Ramos (cell line): ENCODE data around the gene SMYD5.

ENCODE experiments used
- in situ Hi-C: fragments of 300-500 bp; cut with MboI; formaldehyde crosslinking; loops from one replicate; pipeline ENCODE4 v1.14.3; 2022; ENCODE audit warnings: low sequenced_read_pairs; ENCODE audit not compliant: unreplicated experiment

Gene SMYD5

DNA sequence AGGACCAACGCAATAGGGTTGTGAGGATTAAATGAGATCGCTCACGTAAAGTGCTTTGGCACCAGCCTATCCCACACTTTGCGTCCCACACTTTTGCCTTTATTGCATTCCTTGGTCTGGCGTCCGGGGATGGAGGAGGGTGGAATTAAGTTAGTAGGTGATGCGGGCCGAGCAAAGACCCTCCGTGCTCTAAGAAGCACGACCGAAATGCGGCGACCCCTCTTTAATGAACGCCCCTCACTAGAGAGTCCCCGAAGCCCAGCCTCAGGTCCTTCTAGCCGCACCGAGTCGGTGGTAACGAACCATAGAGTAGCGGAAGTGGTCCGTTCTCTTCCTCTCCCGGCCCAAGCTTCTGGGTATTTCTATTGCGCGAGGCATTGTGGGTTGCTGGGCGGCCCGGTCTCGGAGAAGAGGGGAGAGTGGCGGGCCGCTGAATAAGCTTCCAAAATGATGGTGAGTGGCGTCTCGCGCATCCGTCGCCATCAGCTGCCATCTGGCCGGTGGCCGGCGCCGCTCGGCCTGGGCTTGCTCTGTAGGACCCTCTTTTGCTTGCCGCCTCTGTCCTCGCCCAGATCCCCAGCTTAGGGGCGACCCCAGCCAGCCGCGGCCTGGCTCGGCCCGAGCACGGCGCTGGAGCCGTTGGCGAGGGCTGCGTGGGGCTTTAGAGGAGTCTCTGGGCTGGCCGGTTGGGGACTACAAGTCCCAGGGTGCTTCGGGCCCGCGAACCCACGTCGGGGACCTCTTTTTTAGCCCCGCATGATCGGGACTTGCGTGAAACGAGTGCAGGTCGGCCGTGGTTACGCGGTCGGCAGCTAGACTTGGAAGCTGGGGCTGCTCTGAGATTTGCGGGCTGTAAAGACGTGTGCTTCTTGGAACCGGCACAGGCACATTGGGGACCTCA lies 20.1 kb downstream of the SMYD5 start, which contains the start of gene CCT7:
Gene CCT7, plus strand, starts transcription at position 377 of the 901 bp plus-strand sequence. Its CDS starts 71 bp downstream, at position 448.
- in situ Hi-C loops = loop anchor here (25.0 kb wide), 1 partner anchor 953 kb away; the partner anchor contains the start of genes MOB1A and MTHFD2

DNA sequence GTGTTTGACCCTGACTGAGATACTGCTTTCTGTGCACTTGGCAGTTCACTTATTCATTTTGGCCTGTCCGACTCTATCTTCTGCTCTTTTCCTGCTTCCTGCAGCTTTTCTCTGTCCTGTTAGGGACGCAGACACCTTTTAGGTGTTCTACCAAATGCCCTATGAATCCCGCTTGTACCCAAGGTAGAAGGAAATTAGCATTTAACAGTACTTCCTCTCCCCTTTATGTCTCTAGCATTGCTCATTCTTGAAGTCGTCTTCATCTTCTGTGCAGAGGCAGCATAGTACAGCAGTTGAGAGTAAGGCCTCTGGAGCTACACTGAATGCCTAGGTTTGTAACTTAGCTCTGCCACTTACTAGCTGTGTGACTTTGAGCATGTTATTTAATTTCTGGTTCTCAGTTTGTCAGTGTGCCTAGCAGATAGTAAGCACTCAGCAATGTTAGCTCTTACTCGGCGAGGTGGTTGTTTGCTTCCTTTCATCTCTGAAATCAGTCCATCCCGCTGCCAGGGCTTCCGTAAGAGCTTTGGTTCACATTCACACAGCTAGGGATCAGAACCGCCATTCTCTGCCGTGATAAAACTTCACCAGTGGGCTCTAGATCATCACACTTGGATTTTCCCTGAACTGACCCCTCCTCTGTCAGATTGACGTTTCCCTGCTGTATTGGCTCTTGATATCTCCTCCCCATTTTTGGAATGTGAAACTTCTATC lies 21.4 kb downstream of the SMYD5 start:
- in situ Hi-C loops = loop anchor here (25.0 kb wide), 1 partner anchor 952 kb away; the partner anchor contains the start of genes MOB1A and MTHFD2

GRCh38 chr2:73237168-73237567 lies 23.1 kb downstream of the SMYD5 start:
- in situ Hi-C loops = loop anchor here (25.0 kb wide), 1 partner anchor 950 kb away; the partner anchor contains the start of genes MOB1A and MTHFD2

DNA sequence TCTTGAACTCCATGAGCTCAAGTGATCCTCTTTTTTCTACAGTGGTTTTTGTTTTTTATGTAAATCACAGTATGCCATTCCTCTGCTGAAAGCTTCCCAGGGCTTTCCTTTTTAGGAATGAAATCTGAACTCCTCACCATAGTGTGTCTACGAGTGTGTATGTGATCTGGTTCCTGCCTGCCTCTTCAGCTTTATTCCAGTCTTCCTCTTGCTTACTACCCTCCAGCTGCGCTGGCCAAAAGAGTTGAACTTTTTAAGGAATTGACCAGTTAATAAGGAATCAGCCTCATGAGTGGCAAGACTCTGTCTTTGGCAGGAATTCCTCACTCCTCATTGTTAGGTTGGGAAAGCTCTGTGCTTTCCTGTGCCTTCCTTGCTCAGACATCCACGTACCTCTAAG lies 24.1 kb downstream of the SMYD5 start:
- in situ Hi-C loops = loop anchor here (25.0 kb wide), 1 partner anchor 949 kb away; the partner anchor contains the start of genes MOB1A and MTHFD2

DNA sequence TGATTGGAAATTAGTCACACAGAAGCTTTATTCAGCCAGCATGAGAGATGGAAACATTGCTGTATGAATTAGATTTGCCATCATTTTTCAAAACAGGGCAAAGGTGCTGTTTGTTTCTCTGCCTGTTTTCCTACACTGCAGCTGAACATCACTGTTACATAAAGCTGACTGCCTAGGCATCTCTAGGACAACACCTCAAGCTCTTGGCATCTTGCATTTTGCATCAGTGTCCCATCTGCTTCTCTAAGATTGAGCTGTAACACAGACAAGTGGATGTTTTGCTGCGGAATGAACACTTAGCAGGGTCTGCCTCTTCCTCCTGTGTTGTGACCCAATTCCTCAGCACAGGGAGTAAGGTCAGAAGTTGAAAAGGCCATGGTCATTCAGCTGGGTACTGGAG lies 24.9 kb downstream of the SMYD5 start:
- in situ Hi-C loops = loop anchor here (25.0 kb wide), 1 partner anchor 948 kb away; the partner anchor contains the start of genes MOB1A and MTHFD2

GRCh38 chr2:73239776-73240175 lies 25.7 kb downstream of the SMYD5 start:
- in situ Hi-C loops = loop anchor here (25.0 kb wide), 1 partner anchor 948 kb away; the partner anchor contains the start of genes MOB1A and MTHFD2

- in situ Hi-C loops = loop anchor here (25.0 kb wide), 1 partner anchor 943 kb away; the partner anchor contains the start of genes MOB1A and MTHFD2
Measured at GRCh38 chr2:73243884-73244570, 30.0 kb downstream of the SMYD5 start.

GRCh38 chr2:73244580-73244979 lies 30.5 kb downstream of the SMYD5 start:
- in situ Hi-C loops = loop anchor here (25.0 kb wide), 1 partner anchor 943 kb away; the partner anchor contains the start of genes MOB1A and MTHFD2

GRCh38 chr2:73246850-73247249 lies 32.8 kb downstream of the SMYD5 start:
- in situ Hi-C loops = loop anchor here (25.0 kb wide), 1 partner anchor 940 kb away; the partner anchor contains the start of genes MOB1A and MTHFD2

GRCh38 chr2:73249636-73250035 lies 35.6 kb downstream of the SMYD5 start:
- in situ Hi-C loops = loop anchor here (25.0 kb wide), 1 partner anchor 938 kb away; the partner anchor contains the start of genes MOB1A and MTHFD2

DNA sequence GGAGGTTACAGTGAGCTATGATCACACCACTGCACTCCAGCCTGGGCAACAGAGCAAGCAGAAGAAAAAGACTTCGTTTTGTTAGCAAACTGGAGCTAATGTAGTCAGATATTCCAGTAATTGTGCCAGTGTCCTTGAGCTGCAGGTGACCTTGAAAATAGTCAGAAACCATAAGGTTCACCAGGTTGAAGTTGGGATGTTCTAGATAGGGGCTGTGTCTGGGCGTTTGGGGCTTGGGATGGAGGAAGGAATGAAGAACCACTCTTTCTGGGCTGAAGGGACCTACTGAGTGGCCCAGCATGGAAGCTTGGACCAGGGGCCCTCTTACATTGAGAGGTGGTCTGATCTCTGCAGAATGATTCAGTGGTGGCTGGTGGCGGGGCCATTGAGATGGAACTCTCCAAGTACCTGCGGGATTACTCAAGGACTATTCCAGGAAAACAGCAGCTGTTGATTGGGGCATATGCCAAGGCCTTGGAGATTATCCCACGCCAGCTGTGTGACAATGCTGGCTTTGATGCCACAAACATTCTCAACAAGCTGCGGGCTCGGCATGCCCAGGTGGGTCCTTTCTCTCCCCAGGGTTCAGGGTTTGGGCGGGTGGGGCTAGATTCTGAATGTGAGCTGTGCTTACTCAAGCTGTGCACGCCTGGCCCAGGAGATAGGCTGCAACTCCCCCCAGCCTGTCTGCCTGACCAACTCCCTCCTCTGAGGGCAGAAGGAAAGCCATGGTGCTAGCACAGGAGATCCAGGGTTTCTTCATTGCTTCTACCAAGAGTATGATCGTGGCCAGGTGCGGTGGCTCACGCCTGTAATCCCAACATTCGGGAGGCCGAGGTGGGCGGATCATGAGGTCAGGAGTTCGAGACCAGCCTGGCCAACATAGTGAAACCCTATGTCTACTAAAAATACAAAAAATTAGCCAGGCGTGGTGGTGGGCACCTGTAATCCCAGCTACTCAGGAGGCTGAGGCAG lies 37.1 kb downstream of the SMYD5 start:
- in situ Hi-C loops = no loop called here

DNA sequence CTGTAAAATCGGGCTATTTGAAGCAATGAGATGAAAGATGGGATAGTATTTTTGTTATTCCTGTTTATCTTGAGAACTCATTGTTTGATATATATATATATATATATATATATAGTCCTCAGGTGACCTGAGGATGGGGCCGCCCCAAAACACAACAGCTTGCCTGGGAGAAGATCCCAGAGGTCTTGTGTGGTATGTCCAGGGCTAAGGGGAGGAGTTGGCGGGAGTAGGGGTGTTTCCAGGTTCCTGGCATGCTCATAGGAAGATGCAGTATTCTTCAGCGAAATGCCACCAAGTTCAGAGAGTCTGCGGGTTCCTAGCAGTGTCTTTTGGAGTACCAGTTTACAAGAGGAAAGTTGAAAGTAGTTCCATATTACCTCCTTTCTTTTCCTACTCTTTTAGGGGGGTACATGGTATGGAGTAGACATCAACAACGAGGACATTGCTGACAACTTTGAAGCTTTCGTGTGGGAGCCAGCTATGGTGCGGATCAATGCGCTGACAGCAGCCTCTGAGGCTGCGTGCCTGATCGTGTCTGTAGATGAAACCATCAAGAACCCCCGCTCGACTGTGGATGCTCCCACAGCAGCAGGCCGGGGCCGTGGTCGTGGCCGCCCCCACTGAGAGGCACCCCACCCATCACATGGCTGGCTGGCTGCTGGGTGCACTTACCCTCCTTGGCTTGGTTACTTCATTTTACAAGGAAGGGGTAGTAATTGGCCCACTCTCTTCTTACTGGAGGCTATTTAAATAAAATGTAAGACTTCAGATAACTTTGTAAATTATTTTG lies 38.4 kb downstream of the SMYD5 start:
- in situ Hi-C loops = no loop called here

GRCh38 chr2:73253400-73253799 lies 39.4 kb downstream of the SMYD5 start:
- in situ Hi-C loops = no loop called here

GRCh38 chr2:73253901-73254300 lies 39.9 kb downstream of the SMYD5 start:
- in situ Hi-C loops = no loop called here

GRCh38 chr2:73254343-73255006 lies 40.4 kb downstream of the SMYD5 start:
- in situ Hi-C loops = no loop called here

DNA sequence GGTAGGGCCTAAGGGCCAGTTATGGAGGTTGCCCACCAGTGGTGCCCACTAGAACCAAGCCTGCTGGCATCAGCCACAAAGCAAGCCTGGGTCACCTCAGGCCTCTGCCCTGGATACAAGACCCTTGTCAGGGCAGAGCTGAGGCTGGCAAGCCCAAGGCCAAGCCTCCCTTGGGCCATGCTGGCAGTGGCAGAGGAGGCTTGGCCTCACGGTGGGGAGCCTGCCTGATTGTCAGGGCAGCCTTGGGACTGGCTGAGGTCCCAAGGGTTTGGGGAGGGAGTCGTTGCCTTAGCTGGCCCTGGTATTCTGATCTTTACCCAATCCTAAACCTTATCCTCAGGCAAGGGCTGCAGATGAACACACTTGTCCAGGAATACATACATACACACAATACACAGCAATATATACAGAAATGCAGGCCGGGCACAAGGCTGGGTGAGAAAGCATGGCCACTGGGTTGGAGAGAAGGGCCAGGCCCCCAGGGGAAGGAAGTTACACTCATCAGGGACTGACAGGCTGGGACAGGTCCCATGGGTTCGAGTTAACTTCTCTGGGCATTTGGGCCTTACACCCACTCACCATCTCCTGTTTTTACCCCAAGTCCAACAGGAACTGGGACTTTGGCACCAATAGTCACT lies 41.1 kb downstream of the SMYD5 start:
- in situ Hi-C loops = no loop called here
